Keratinocyte (primary cell): Measurements from ENCODE around the gene FHIT. TPM values are rescaled to one million over a fixed set of nuclear protein-coding genes. Genes with fewer than 3 reads are reported as not detected.

ENCODE experiments used
- DNase-seq: peaks from one replicate; pipeline ENCODE4 v3.0.0-alpha.2; 2011; ENCODE audit warnings: low read depth, missing footprints, low spot score
- FAIRE-seq: peaks from 2 replicates; lab custom pipeline; 2011; peaks lifted over from hg19 to GRCh38; lab: Jason Lieb, UNC
- H2AFZ ChIP-seq: 2 replicates; pipeline ENCODE4 v1.6.0; 2012; ENCODE audit warnings: low read length, control low read depth, inconsistent platforms; ENCODE audit not compliant: control insufficient read depth
- H3K27ac ChIP-seq: 2 replicates; pipeline ENCODE4 v1.5.1; 2011; ENCODE audit warnings: low read length; ENCODE audit not compliant: control insufficient read depth, insufficient read depth
- H3K27me3 ChIP-seq: 3 replicates; pipeline ENCODE4 v1.6.0; 2011; ENCODE audit warnings: low read length; ENCODE audit not compliant: control insufficient read depth, insufficient read depth; ENCODE audit errors: extremely low read depth
- H3K36me3 ChIP-seq, 2 experiments: 2 replicates in 1 of 2; 3 replicates in 1 of 2; pipeline ENCODE4 v1.5.1; 2011; ENCODE audit warnings: low read length in 2 of 2, mild to moderate bottlenecking in 1 of 2; ENCODE audit not compliant: control insufficient read depth in 2 of 2, insufficient read depth in 2 of 2; ENCODE audit errors: extremely low read depth in 1 of 2
- H3K4me1 ChIP-seq: 3 replicates; pipeline ENCODE4 v1.5.1; 2011; ENCODE audit warnings: low read length; ENCODE audit not compliant: control insufficient read depth, insufficient read depth; ENCODE audit errors: extremely low read depth
- H3K4me2 ChIP-seq: 3 replicates; pipeline ENCODE4 v1.6.0; 2011; ENCODE audit warnings: low read depth, low read length; ENCODE audit not compliant: control insufficient read depth, insufficient read depth; ENCODE audit errors: extremely low read depth
- H3K4me3 ChIP-seq, 3 experiments: fragments of 200-600 bp in 1 of 3; sonication (generic) in 1 of 3; 2 replicates in 2 of 3; 3 replicates in 1 of 3; pipeline ENCODE4 v1.5.1; 2011 to 2016; ENCODE audit warnings: low read length in 3 of 3, mild to moderate bottlenecking in 3 of 3, control low read depth in 2 of 3, inconsistent platforms in 1 of 3, low read depth in 1 of 3, mixed read lengths in 1 of 3, mixed run types in 1 of 3, moderate library complexity in 1 of 3; ENCODE audit not compliant: control insufficient read depth in 2 of 3, insufficient read depth in 2 of 3; ENCODE audit errors: extremely low read depth in 1 of 3
- H3K79me2 ChIP-seq: 2 replicates; pipeline ENCODE4 v1.6.0; 2012; ENCODE audit warnings: low read length; ENCODE audit not compliant: control insufficient read depth, insufficient read depth
- H3K9ac ChIP-seq: 3 replicates; pipeline ENCODE4 v1.6.0; 2011; ENCODE audit warnings: low read length; ENCODE audit not compliant: control insufficient read depth, insufficient read depth; ENCODE audit errors: extremely low read depth
- H3K9me1 ChIP-seq: 3 replicates; pipeline ENCODE4 v1.6.0; 2011; ENCODE audit warnings: low read length; ENCODE audit not compliant: control insufficient read depth, insufficient read depth; ENCODE audit errors: extremely low read depth
- H3K9me3 ChIP-seq: 2 replicates; pipeline ENCODE4 v1.5.1; 2012; ENCODE audit warnings: low read depth, low read length; ENCODE audit not compliant: control insufficient read depth
- H4K20me1 ChIP-seq: 3 replicates; pipeline ENCODE4 v1.6.0; 2011; ENCODE audit warnings: low read length; ENCODE audit not compliant: control insufficient read depth, insufficient read depth; ENCODE audit errors: extremely low read depth
- CTCF ChIP-seq, 3 experiments: IDR thresholded peaks in 1 of 3; conservative IDR thresholded peaks in 1 of 3; optimal IDR thresholded peaks in 1 of 3; 2 replicates in 2 of 3; 3 replicates in 1 of 3; pipeline versions ENCODE3 to v1.5.1; 2011; ENCODE audit warnings: low read length in 3 of 3, mild to moderate bottlenecking in 3 of 3, moderate library complexity in 2 of 3, control low read depth in 1 of 3, inconsistent platforms in 1 of 3; ENCODE audit not compliant: insufficient read depth in 2 of 3; ENCODE audit errors: extremely low read depth in 1 of 3
- EZH2 ChIP-seq: IDR thresholded peaks from one replicate; pipeline ENCODE4 v1.6.1; 2012; ENCODE audit warnings: inconsistent platforms, mild to moderate bottlenecking, low read length, moderate library complexity
- dilution Hi-C: fragments of 300-500 bp; cut with MboI; formaldehyde crosslinking; loops from one replicate; pipeline ENCODE4 v1.7.0; 2020; ENCODE audit warnings: low sequenced_read_pairs; ENCODE audit not compliant: extremely low pct_ligation_motif_present
- polyA plus RNA-seq, 5 experiments: library from polyadenylated mRNA; depleted of rRNA in 3 of 5; stranded (reverse) in 3 of 5; stranded (forward) in 1 of 5; unstranded in 1 of 5; fragments of >200 nt; gene quantifications; 1 replicate in 1 of 5; 2 replicates in 3 of 5; 3 replicates in 1 of 5; pipeline versions ENCODE4 v1.2.1 to v1.2.3, GENCODE V29; 2011 to 2012; ENCODE audit warnings: missing spikeins in 2 of 5, low read depth in 1 of 5, low replicate concordance in 1 of 5

Gene FHIT
- polyA plus RNA-seq, 1 donor (not counting 4 experiments of a cell fraction or from before 2014, with no cell fraction given): 2.2 TPM

- no peaks in the 10 kb centered on the region for H3K9me3 ChIP-seq
- dilution Hi-C loops: no loop called here
- no peaks in the 10 kb centered on the region for H3K9me1 ChIP-seq
- H3K27me3 ChIP-seq: no peaks in the 10 kb centered on the region
- H3K4me2 ChIP-seq: no peak overlapping the region
- H3K4me1 ChIP-seq: no peaks in the 10 kb centered on the region
- H4K20me1 ChIP-seq: no peaks in the 10 kb centered on the region
- no peak overlapping the region for H3K9ac ChIP-seq
- DNase-seq (no peak), FAIRE-seq (no peak)
- H3K79me2 ChIP-seq: no peaks in the 10 kb centered on the region
- no peak for TF ChIP-seq EZH2
- no peak for TF ChIP-seq CTCF (optimal IDR thresholded peaks at IDR 0.05 in 1 of 3, IDR thresholded peaks at IDR 0.05 in 1 of 3, conservative IDR thresholded peaks at IDR 0.05 in 1 of 3; ENCODE audit: extremely low read depth in 1 of 3, insufficient read depth in 2 of 3, low read length in 3 of 3)
- no peaks in the 10 kb centered on the region for H3K36me3 ChIP-seq
- H2AFZ ChIP-seq: no peak overlapping the region
- H3K4me3 ChIP-seq: no peak overlapping the region
- H3K27ac ChIP-seq: no peak overlapping the region
Measured at GRCh38 chr3:60877188-60877587, 374.1 kb downstream of the FHIT start.

- H3K9me3 ChIP-seq: no peaks in the 10 kb centered on the region
- TF ChIP-seq EZH2 (no peak), CTCF (optimal IDR thresholded peaks at IDR 0.05 in 1 of 3, IDR thresholded peaks at IDR 0.05 in 1 of 3, conservative IDR thresholded peaks at IDR 0.05 in 1 of 3; ENCODE audit: extremely low read depth in 1 of 3, insufficient read depth in 2 of 3, low read length in 3 of 3) (no peak)
- H3K36me3 ChIP-seq: no peaks in the 10 kb centered on the region
- no peaks in the 10 kb centered on the region for H3K9me1 ChIP-seq
- H3K27ac ChIP-seq: no peak overlapping the region
- DNase-seq: no peak
- H3K4me2 ChIP-seq: no peak overlapping the region
- dilution Hi-C loops: no loop called here
- FAIRE-seq: no peak
- H4K20me1 ChIP-seq: no peaks in the 10 kb centered on the region
- no peaks in the 10 kb centered on the region for H3K4me1 ChIP-seq
- H3K79me2 ChIP-seq: no peaks in the 10 kb centered on the region
- no peak overlapping the region for H2AFZ ChIP-seq
- H3K27me3 ChIP-seq: no peaks in the 10 kb centered on the region
- no peak overlapping the region for H3K9ac ChIP-seq
- H3K4me3 ChIP-seq: no peak overlapping the region
Measured at GRCh38 chr3:60870396-60870795, 380.9 kb downstream of the FHIT start.
